ENCODE data around the gene CUL7. TPM values are rescaled to one million over a fixed set of nuclear protein-coding genes. Genes with fewer than 3 reads are reported as not detected.
A peak's percentile ranks its signal among the peaks of the same experiment; 100 is the strongest.

The CUL7 gene
- total RNA-seq, 4 donors from 2014 or later = 11.9 to 21.3 (median 15.4) TPM

DNA sequence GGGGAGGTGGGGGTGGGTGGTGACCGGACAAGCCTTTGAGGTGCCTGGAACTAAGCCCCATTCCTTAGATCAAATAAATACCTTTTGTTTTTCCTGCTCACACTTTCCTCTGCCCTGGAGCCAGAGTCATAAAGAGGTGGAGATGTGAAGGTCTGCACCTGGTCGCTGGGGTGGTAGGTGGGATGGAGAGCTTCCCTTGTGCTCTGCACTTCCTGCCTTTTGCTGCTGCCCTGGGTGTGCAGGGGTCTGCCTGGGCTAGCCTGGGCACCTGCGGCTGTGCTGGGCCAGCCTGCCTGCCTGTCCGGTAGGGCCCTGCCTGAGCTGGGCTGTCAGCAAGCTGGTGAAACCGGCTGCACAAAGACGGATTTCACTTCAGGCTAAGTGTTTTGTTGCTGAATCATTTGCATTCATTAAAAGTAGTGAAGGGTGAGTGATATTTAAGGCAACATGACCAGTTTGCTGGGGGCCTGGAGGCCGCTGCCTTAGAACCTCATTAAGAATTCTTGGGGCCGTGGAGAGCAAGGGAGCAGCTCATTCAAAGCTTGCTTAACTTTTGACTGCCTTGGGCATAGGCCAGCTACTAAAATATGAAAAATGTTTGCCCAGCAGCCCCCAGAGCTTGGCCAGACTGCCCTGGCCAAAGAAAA lies 42.9 kb upstream of the CUL7 start:
- DNase-seq = no peak
- Histone ChIP-seq H3K27ac (no peak overlapping the region), H3K9me3 (no peaks in the 10 kb centered on the region), H3K4me3 (no peak overlapping the region), H3K36me3 (no peaks in the 10 kb centered on the region), H3K27me3 (no peaks in the 10 kb centered on the region), H3K4me1 (no peaks in the 10 kb centered on the region)
- TF ChIP-seq, protein P1, sequence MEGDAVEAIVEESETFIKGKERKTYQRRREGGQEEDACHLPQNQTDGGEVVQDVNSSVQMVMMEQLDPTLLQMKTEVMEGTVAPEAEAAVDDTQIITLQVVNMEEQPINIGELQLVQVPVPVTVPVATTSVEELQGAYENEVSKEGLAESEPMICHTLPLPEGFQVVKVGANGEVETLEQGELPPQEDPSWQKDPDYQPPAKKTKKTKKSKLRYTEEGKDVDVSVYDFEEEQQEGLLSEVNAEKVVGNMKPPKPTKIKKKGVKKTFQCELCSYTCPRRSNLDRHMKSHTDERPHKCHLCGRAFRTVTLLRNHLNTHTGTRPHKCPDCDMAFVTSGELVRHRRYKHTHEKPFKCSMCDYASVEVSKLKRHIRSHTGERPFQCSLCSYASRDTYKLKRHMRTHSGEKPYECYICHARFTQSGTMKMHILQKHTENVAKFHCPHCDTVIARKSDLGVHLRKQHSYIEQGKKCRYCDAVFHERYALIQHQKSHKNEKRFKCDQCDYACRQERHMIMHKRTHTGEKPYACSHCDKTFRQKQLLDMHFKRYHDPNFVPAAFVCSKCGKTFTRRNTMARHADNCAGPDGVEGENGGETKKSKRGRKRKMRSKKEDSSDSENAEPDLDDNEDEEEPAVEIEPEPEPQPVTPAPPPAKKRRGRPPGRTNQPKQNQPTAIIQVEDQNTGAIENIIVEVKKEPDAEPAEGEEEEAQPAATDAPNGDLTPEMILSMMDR (IDR thresholded peaks at IDR 0.05 in 4 of 5, conservative IDR thresholded peaks at IDR 0.05 in 1 of 5) = no peak
- no peak for TF ChIP-seq POLR2A (IDR thresholded peaks at IDR 0.05)
- no peak for ATAC-seq
- intact Hi-C loops (cut with DNase I; ENCODE audit: low total_unique reads) (no loop called here), in situ Hi-C loops (cut with MboI; ENCODE audit: low sequenced_read_pairs in 4 of 4) (no loop called here)

DNA sequence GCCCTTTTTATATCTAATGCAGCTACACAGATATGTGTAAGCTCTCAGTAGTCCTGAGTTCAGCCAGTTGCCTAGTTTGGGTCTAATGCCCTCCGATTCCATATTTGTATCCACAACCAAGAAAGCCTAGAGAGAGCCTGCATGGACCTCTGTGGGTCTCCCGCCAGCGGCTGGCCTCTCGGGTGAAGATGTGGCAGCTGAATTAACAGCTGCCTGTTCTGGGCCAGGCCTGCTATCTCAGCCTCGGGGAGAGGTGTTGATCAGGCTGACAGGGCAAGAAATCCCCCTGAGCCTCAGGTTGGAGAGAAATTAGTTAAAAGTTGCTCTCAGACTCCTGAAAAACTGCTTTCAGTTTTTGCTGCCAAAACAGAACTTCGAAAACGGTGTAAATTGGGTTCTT lies 42.3 kb upstream of the CUL7 start:
- Histone ChIP-seq H3K27ac (no peak overlapping the region), H3K9me3 (no peaks in the 10 kb centered on the region), H3K36me3 (no peaks in the 10 kb centered on the region), H3K4me3 (no peak overlapping the region), H3K4me1 (no peaks in the 10 kb centered on the region), H3K27me3 (no peaks in the 10 kb centered on the region)
- TF ChIP-seq, protein P1 (IDR thresholded peaks at IDR 0.05 in 4 of 5, conservative IDR thresholded peaks at IDR 0.05 in 1 of 5) = no peak
- TF ChIP-seq POLR2A (IDR thresholded peaks at IDR 0.05) = no peak
- no peak for ATAC-seq
- in situ Hi-C loops (cut with MboI; ENCODE audit: low sequenced_read_pairs in 4 of 4) (no loop called here), intact Hi-C loops (cut with DNase I; ENCODE audit: low total_unique reads) (no loop called here)
- no peak for DNase-seq

DNA sequence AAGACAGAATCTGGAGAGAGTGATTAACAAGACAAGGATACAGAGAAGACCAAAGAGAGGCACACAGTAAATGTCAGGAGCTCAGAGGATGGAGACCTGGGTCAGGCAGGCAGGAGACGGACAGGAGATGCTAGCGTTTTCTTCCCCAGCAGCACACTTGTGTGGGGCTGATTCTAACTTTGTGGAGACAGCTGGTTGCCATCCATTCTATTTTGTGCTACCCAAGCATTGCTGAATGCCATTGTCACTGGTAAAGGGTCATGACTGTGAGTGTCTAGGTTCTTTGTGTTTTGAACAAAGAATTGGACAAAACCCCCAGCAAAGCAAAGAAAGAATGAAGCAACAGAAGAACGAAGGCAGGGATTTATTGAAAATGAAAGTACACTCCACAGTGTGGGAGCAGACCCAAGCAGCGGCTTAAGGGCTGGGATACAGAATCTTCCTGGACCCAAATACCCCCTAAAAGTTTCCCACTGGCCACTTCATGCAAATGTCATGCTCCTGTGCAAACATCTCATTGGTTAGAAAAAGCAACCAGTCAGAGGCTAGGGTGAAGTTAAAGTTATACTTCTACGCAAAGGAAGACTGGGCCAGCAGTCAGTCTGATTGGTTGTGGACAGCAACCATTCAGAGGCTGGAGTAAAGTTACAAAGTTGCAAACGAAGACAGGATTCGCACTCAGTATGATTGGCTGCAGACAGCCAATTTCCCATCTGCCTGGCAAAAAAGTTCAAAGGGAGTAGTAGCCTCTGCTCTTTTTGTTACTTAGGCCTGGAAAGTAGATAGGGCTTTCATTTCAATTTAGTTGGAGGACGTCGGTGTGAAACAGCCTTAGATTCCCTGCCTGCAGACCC lies 40.0 kb upstream of the CUL7 start:
- in situ Hi-C loops (cut with MboI; ENCODE audit: low sequenced_read_pairs in 4 of 4) = no loop called here
- peak in 1 of 2 donors; percentile 20 for TF ChIP-seq POLR2A (IDR thresholded peaks at IDR 0.05)
- TF ChIP-seq, protein P1 (IDR thresholded peaks at IDR 0.05 in 4 of 5, conservative IDR thresholded peaks at IDR 0.05 in 1 of 5) = no peak
- DNase-seq (peak; percentile 37 to 73), ATAC-seq (peak; percentile 96 to 99)
- Histone ChIP-seq H3K4me3 (peak overlapping the region; percentile 47 to 60 (median 54)), H3K36me3 (no peaks in the 10 kb centered on the region), H3K27ac (peak overlapping the region; percentile 17 to 80 (median 47)), H3K4me1 (no peaks in the 10 kb centered on the region), H3K9me3 (no peaks in the 10 kb centered on the region), H3K27me3 (no peaks in the 10 kb centered on the region)
- intact Hi-C loops (cut with DNase I; ENCODE audit: low total_unique reads) = no loop called here

DNA sequence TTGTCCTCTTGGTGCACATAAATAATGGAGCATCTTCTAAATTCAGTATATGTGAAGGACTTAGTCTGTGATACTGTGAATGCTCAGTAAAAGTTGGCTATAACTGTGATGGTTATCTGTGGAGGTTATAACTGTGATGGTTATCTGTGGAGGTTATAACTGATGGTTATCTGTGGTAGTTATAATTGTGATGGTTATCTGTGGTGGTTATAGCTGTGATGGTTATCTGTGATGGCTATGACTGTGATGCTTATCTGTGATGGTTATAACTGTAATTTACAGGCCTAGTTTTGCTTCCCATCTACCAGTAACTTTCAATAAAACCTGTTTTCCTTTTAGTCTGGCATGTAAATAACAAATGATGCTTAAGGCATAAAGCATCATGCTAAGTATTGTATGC lies 39.0 kb upstream of the CUL7 start:
- Histone ChIP-seq H3K9me3 (no peaks in the 10 kb centered on the region), H3K36me3 (no peaks in the 10 kb centered on the region), H3K4me1 (no peaks in the 10 kb centered on the region), H3K27ac (no peak overlapping the region), H3K4me3 (no peak overlapping the region), H3K27me3 (no peaks in the 10 kb centered on the region)
- DNase-seq (no peak), ATAC-seq (no peak)
- intact Hi-C loops (cut with DNase I; ENCODE audit: low total_unique reads) (no loop called here), in situ Hi-C loops (cut with MboI; ENCODE audit: low sequenced_read_pairs in 4 of 4) (no loop called here)
- TF ChIP-seq, protein P1 (IDR thresholded peaks at IDR 0.05 in 4 of 5, conservative IDR thresholded peaks at IDR 0.05 in 1 of 5) = no peak
- no peak for TF ChIP-seq POLR2A (IDR thresholded peaks at IDR 0.05)
